GM18907 (cell line): ENCODE results near the gene DUSP16.

ENCODE experiments used
- ATAC-seq: cut with Tn5 transposase; IDR thresholded peaks from one replicate; pipeline ENCODE4 v1.9.1; 2021; ENCODE audit warnings: mild to moderate bottlenecking, moderate library complexity; ENCODE audit not compliant: unreplicated experiment

DUSP16 gene

GRCh38 chr12:12446786-12447185 lies 115.9 kb downstream of the DUSP16 start:
- no peak for ATAC-seq

- no peak for ATAC-seq
Observed at GRCh38 chr12:12445882-12446181, 116.8 kb downstream of the DUSP16 start.

- ATAC-seq = no peak
Observed at GRCh38 chr12:12445165-12445881, 117.3 kb downstream of the DUSP16 start.

GRCh38 chr12:12443431-12443878 lies 119.2 kb downstream of the DUSP16 start:
- ATAC-seq = no peak

DNA sequence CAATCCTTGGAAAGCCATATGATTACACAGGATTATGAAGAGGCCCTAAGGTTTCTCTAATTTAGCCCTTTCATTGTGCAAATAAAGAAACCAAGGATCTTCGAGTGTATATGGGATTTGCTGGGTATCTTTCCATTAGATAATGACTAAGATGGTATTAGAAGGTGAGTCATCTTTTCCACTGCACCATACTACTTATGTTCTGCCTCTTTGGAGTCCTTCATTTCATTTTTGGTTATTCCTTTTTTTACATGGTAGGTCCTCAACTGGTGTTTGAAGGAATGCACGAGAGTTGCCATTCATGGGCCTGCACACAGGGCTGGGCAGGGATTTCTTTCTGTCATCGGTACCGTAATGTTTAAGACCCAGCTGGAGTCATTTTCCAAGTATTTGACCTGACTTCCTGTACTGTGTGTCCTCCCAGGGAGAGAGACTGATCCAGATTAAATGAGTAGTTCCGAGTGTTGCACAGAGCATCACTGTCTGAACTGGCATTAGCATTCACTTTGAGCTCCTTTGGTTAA lies 120.1 kb downstream of the DUSP16 start:
- ATAC-seq = peak; percentile 17

DNA sequence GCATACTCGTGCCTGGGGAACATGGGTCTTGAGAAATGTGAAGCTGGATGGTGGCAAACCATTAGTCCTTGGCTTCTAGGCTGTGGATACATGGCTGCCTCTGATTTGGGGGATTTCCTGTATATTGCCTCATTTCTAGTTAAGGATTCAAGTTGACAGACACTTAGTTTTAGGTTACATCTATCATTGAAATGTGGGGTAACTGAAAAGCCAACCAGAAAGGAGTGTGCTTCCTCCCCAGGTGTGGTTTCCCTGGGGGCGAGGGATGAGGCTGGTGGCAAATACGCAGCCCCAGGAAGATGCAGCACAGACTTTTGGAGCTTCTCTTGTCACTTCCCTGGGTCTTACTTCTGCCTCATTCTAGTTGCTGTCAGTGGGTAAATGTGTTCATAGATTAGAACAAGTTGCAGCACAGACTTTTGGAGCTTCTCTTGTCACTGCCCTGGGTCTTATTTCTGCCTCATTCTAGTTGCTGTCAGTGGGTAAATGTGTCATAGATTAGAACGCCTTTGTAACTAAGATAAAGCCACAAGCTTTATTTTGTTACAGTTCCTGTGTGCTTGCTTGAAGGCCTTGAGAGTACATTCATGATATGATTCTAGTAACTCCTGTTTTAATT lies 120.7 kb downstream of the DUSP16 start:
- peak; percentile 50 for ATAC-seq

GRCh38 chr12:12441429-12441807 lies 121.2 kb downstream of the DUSP16 start:
- ATAC-seq = no peak

GRCh38 chr12:12440784-12441428 lies 121.8 kb downstream of the DUSP16 start:
- no peak for ATAC-seq

- ATAC-seq = no peak
Observed at GRCh38 chr12:12439636-12440035, 123.0 kb downstream of the DUSP16 start.

DNA sequence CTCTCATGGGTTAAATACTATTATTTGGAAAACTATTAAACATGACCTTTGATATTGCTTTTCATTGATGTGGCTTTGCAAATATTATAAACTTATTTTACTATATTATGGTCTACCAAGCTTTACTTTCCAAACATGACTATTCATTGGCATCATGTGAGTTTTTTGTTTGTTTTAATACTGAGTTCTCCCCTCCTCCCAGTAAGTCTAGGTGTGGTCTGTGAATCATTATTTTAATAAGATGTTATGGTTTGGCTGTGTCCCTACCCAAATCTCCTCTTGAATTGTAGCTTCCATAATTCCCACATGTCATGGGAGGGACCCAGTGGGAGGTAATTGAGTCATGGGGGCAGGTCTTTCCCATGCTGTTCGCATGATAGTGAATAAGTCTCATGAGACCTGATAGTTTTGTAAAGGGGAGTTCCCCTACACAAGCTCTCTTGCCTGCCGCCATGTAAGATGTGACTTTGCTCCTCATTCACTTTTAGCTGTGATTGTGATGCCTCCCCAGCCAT lies 125.8 kb downstream of the DUSP16 start:
- ATAC-seq = no peak

DNA sequence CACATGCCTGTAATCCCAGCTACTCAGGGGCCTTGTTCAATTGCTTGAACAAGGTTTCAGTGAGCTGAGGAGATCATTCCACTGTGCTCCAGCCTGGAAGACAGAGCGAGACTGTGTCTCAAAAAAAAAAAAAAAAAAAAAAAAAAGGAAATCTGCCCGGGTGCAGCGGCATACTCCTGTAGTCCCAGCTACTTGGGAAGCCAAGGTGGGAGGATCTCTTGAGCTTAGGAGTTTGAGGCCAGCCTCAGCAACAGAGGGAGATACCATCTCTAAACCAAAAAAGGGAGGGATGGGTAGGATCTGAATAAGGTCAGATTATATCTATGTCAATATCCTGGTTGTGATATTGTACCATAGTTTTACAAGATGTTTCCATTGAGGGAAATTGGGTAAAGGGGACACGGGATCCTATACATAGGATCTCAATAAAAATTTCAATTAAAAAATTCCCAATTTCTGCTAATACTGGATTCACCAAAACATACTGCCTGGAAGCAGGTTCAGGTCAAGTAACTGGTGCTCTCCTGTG lies 129.4 kb downstream of the DUSP16 start:
- ATAC-seq = no peak

DNA sequence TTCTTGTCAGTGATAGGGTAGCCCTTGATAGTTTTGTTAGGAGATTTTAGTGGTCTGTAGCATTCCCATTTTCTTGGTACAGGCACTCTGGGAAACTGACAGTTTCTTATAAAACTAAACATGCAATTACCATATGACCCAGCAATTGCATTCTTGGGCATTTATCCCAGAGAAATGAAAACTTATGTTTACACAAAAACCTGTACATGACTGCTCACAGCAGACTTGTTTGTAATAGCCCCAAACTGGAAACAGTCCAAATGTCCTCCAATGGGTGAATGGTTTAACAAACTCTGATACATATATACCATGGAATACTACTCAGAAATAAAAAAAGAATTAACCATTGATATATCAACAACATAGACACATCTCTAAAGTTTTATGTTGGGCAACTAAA lies 130.3 kb downstream of the DUSP16 start:
- ATAC-seq = no peak

DNA sequence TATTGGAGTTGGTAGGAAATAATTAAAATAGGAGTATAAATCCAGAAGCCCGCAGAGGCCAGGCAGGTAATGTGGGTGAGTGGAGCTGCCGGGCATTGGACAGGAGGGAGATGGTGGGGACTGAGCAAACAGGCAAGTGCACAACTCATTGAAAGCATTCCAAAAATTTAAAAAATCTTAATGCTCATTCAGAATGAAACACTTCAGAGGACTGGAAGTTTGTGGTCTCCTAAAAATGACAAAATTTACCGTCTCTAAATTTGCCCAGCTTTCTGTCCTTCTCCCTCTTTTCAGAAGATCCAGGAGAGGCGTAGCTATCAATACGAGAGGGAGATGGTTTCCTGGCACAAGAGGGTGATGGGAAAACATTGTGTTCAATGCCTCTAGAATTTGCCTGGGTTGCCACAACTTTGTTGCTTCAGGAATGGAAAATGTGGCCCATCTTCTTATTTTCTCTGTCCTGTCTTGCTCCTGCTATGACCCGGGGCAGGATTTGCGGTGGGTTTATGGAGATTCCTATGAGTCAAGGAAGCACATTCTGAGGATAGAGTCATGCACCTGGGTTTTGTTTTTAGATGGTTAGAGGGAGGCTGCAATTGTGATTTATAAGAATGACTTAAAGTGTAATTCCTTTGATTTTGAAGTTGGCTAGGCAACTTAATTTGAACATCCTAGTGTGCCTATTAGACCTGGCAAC lies 133.6 kb downstream of the DUSP16 start:
- ATAC-seq = no peak

DNA sequence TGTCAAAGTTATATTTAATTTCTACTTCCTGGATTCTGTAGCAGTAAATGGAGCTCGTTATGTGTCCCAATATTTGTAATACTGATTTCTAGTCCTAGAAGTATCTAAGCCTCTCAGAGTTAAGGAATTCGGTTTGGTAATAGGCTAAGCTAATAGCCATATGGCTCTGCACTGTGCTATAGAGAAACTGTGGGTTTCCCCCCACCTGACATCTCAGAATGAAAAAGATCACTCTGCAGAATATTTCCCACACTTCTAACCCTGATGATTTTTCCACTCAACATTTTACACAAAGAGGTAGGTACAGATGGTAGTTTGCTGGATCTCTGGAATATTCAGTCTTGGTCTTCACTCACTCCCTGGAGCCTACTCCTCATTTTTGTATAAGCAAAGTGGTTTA lies 134.6 kb downstream of the DUSP16 start:
- peak; percentile 56 for ATAC-seq

DNA sequence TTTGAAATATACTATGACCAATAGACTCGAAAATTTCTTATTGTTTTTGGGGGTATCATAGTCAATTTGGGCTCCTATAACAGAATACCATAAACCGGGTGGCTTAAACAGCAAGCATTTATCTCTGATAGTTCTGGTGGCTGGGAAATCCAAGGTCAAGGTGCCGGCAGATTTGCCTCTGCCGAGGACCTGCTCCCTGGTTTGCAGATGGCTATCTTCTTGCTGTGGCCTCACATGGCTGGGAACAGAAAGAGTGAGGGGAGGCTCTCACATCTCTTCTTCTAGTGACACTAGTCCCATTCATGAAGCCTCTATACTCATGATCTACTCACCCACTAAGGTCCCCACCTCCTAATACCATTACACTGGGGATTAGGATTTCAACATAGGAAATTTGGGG lies 135.1 kb downstream of the DUSP16 start:
- no peak for ATAC-seq

DNA sequence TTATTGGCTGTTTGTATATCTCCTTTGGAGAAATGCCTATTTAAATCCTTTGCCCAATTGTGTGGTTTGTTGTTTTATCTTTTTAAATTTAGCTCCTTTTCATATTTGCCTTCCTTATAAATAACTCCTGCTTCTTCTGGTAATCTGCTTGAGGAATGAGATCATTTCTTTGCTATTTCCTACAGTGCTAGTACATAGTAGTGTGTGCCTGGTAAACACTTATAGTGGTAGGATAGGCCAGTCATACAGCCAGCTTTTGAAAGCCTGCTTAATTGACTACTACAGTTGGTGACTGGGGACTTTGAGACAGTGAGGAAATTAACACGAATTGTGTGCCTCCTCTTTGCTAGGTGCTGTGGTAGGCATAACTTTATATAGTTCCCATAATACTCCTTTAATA lies 137.0 kb downstream of the DUSP16 start:
- ATAC-seq = no peak

DNA sequence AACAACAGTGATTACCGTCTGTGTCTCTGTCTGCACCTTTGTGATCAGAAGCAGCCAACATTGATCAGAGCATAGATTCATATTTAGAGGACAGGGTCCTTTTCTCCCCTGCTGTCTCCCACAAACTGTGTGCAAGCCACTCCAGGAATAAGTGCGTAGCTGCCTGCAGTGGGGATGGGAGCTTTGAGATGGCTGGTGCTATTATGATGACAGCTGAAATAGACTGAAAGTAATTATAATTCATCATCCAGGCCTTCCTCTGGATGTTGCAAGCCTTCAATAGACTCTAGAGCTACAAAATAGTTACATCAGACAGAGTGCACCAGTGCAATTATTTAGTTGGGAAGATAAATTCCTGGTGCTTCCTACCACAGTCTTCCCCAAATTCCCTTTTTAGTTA lies 137.7 kb downstream of the DUSP16 start:
- no peak for ATAC-seq
